ENCODE results near the gene TMEM128. TPM values are rescaled to one million over a fixed set of nuclear protein-coding genes. Genes with fewer than 3 reads are reported as not detected.

TMEM128 gene
- total and polyA plus RNA-seq, 4 donors = 14.8 to 27.8 (median 18.3) TPM

DNA sequence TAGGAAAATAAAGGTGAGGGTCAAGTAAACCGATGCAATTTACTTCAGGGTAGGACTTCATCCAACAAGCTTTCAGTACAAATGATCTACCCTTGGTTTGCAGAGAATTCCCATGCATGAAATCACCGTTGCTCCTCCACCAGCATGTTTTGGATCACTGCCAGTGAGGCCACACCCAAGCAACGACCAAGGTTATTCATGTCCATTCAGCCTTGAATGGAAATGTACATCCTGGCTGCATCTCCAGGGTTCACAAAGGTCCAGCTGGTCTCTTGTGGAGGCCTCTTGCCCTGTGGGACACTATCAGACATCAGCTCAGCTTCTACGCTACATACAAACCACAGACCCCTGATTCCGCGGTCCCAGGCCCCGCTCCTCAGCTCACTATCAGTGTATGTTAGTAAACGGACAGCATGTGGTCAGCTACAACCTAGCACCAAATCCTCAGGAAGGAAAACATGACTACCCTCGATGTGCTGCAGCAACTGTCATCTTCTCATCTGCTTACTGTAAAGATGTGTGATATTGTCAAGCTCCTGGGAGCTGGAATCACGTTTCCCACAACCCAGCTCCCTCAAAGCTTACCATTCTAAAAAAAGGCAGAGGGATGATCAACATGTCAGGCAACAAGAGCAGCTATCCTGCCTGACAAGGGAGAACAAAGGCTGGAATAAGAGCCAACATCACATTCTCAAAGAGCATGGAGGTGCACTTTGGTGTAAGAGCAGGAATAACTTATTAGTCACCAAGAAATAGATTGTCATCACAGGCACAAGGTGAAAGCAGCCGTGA is 37.0 kb upstream of the TMEM128 start:
- no peak for DNase-seq
- intact Hi-C loops (cut with DNase I) = no loop called here
- ATAC-seq (ENCODE audit: low FRiP score) = no peak
- peaks cover 0 to 7% of the 10 kb centered on the region in 2 donors for H3K36me3 ChIP-seq (ENCODE audit: control insufficient read depth in 1 of 2, insufficient read depth in 2 of 2, low read length in 1 of 2)
- no peaks in the 10 kb centered on the region for H3K9me3 ChIP-seq (ENCODE audit: control insufficient read depth, low read length)
- no peaks in the 10 kb centered on the region for H3K4me1 ChIP-seq (ENCODE audit: control insufficient read depth in 1 of 2, insufficient read depth in 2 of 2, low read length in 2 of 2)
- no peak overlapping the region for H3K4me3 ChIP-seq (ENCODE audit: low read length in 2 of 2)
- H3K27ac ChIP-seq (ENCODE audit: low read depth in 1 of 2, low read length in 2 of 2) = no peak overlapping the region
- H3K27me3 ChIP-seq (ENCODE audit: control insufficient read depth in 1 of 2, insufficient read depth in 2 of 2, low read length in 1 of 2) = no peaks in the 10 kb centered on the region
- WGBS, 2 donors = 78 to 80% methylated on average over 11 of the region's 11 CpGs

DNA sequence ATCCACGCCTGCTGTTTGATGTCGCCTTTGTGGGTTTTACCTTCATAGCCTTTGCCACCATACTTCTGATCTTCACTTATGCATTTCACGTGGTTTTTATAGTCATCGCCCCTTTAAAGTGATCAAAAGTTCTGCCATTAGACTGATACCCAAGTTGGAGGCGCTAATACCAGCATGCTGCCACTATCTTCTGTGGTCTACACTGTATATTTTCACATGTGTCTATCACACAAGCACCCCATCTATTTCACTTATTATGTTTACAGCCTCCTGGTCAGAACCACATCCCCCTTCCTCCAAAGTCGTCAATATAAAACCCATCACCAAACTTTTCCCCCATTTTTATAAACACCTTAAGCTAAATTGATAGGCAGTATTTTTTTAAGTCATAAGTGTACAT is 33.8 kb upstream of the TMEM128 start:
- DNase-seq (no peak), ATAC-seq (ENCODE audit: low FRiP score) (no peak)
- H3K4me3 ChIP-seq (ENCODE audit: low read length in 2 of 2) = no peak overlapping the region
- no peaks in the 10 kb centered on the region for H3K4me1 ChIP-seq (ENCODE audit: control insufficient read depth in 1 of 2, insufficient read depth in 2 of 2, low read length in 2 of 2)
- WGBS, 2 donors = 80 to 88% methylated on average over 6 of the region's 6 CpGs
- H3K27me3 ChIP-seq (ENCODE audit: control insufficient read depth in 1 of 2, insufficient read depth in 2 of 2, low read length in 1 of 2) = no peaks in the 10 kb centered on the region
- H3K27ac ChIP-seq (ENCODE audit: low read depth in 1 of 2, low read length in 2 of 2) = no peak overlapping the region
- H3K9me3 ChIP-seq (ENCODE audit: control insufficient read depth, low read length) = no peaks in the 10 kb centered on the region
- intact Hi-C loops (cut with DNase I) = no loop called here
- H3K36me3 ChIP-seq (ENCODE audit: control insufficient read depth in 1 of 2, insufficient read depth in 2 of 2, low read length in 1 of 2) = peaks cover 0 to 11% of the 10 kb centered on the region in 2 donors

DNA sequence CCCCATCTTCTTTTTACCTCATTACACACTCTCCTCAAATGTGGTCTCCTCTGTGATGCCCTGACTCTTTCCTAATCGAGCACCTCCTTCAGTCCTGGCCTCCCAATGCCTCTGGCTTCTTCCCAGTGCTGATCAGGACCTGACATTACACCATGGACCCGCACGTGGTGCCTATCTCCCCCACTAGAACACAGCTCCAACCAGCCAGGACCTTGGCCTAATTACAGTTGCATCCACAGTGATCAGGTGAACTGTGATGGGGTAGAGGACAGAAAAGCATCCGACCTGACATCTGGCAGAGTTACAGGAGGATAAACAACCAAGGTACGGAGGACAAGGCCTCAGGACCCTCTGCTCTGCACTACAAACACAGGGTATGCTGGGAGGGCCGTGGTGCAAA is 29.5 kb upstream of the TMEM128 start:
- Histone ChIP-seq H3K9me3 (ENCODE audit: control insufficient read depth, low read length) (no peaks in the 10 kb centered on the region), H3K36me3 (ENCODE audit: control insufficient read depth in 1 of 2, insufficient read depth in 2 of 2, low read length in 1 of 2) (peaks cover 0 to 11% of the 10 kb centered on the region in 2 donors), H3K4me1 (ENCODE audit: control insufficient read depth in 1 of 2, insufficient read depth in 2 of 2, low read length in 2 of 2) (no peaks in the 10 kb centered on the region), H3K4me3 (ENCODE audit: low read length in 2 of 2) (no peak overlapping the region), H3K27ac (ENCODE audit: low read depth in 1 of 2, low read length in 2 of 2) (no peak overlapping the region), H3K27me3 (ENCODE audit: control insufficient read depth in 1 of 2, insufficient read depth in 2 of 2, low read length in 1 of 2) (no peaks in the 10 kb centered on the region)
- WGBS, 2 donors = 75 to 76% methylated on average over 6 of the region's 6 CpGs
- ATAC-seq (ENCODE audit: low FRiP score) (no peak), DNase-seq (no peak)
- intact Hi-C loops (cut with DNase I) = no loop called here

DNA sequence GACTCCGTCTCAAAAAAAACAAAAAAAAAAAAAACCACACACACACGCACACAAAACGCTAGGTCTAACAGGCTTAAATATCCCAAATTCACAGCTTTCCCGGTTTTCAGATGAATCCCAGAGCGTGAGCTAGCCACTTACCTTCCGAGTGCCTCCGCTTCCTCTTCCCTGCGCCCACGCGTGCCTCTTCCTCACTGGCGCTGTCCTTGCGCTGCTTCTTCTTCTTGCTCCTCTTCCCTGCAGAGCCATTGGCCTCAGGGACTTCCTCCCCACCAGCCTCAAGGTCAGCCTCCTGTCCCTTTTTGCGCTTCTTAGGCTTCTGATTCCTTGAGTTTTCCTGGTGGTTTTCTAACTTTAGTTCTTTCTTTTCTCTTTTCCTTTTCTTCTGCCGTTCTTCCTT is 26.2 kb upstream of the TMEM128 start:
- ATAC-seq (ENCODE audit: low FRiP score) = no peak
- intact Hi-C loops (cut with DNase I) = no loop called here
- Histone ChIP-seq H3K27ac (ENCODE audit: low read depth in 1 of 2, low read length in 2 of 2) (no peak overlapping the region), H3K4me3 (ENCODE audit: low read length in 2 of 2) (no peak overlapping the region), H3K27me3 (ENCODE audit: control insufficient read depth in 1 of 2, insufficient read depth in 2 of 2, low read length in 1 of 2) (no peaks in the 10 kb centered on the region), H3K9me3 (ENCODE audit: control insufficient read depth, low read length) (no peaks in the 10 kb centered on the region), H3K36me3 (ENCODE audit: control insufficient read depth in 1 of 2, insufficient read depth in 2 of 2, low read length in 1 of 2) (peaks cover 5 to 11% of the 10 kb centered on the region in 2 donors), H3K4me1 (ENCODE audit: control insufficient read depth in 1 of 2, insufficient read depth in 2 of 2, low read length in 2 of 2) (no peaks in the 10 kb centered on the region)
- DNase-seq = no peak
- 93% methylated on average over 14 of the region's 14 CpGs for WGBS, 2 donors

DNA sequence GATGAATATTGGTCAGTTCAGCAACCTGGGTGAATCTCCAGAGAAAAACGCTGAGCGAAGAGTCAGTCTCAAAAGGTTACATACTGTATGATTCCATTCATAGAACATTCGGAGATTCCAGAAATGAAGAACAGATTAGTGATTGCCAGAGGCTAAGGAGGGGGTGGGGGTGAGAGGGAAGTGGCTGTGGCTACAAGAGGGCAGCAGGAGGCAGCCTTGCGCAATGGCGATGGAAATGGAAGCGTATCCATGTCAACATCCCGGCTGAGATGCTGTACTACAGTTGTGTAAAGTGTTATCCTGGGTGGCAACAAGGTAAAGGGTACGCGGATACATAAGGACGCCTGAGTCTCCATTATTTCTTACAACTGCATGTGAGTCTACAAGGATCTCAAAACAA is 23.9 kb upstream of the TMEM128 start:
- no peak overlapping the region for H3K27ac ChIP-seq (ENCODE audit: low read depth in 1 of 2, low read length in 2 of 2)
- peaks cover 7% of the 10 kb centered on the region in 2 donors for H3K36me3 ChIP-seq (ENCODE audit: control insufficient read depth in 1 of 2, insufficient read depth in 2 of 2, low read length in 1 of 2)
- WGBS, 2 donors = 86 to 94% methylated on average over 10 of the region's 10 CpGs

DNA sequence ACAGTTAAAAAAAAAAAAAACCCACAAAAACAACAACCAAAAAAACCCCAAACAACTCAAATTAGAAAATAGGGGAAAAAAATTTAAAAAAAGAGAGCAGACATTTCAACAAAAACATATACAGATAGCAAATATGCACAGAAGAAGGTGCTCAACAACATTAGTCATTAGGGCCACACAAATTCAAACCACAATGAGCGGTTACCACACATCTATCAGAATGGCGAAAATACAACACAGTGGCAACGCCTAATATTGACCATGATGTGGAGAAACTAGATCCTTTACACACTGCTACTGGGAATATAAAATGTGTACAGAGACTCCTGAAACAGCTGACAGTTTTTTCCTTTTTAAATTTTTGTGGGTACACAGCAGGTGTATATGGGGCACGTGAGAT is 22.5 kb upstream of the TMEM128 start:
- 81 to 90% methylated on average over 4 of the region's 4 CpGs for WGBS, 2 donors
- peaks cover 7 to 9% of the 10 kb centered on the region in 2 donors for H3K36me3 ChIP-seq (ENCODE audit: control insufficient read depth in 1 of 2, insufficient read depth in 2 of 2, low read length in 1 of 2)
- H3K9me3 ChIP-seq (ENCODE audit: control insufficient read depth, low read length) = no peaks in the 10 kb centered on the region
- no peak overlapping the region for H3K27ac ChIP-seq (ENCODE audit: low read depth in 1 of 2, low read length in 2 of 2)
- DNase-seq (no peak), ATAC-seq (ENCODE audit: low FRiP score) (no peak)
- H3K27me3 ChIP-seq (ENCODE audit: control insufficient read depth in 1 of 2, insufficient read depth in 2 of 2, low read length in 1 of 2) = no peaks in the 10 kb centered on the region
- H3K4me1 ChIP-seq (ENCODE audit: control insufficient read depth in 1 of 2, insufficient read depth in 2 of 2, low read length in 2 of 2) = no peaks in the 10 kb centered on the region
- intact Hi-C loops (cut with DNase I) = no loop called here
- no peak overlapping the region for H3K4me3 ChIP-seq (ENCODE audit: low read length in 2 of 2)

More for the DNA sequence above, 23.9 kb upstream of the TMEM128 start:
- Histone ChIP-seq H3K9me3 (ENCODE audit: control insufficient read depth, low read length) (no peaks in the 10 kb centered on the region), H3K4me1 (ENCODE audit: control insufficient read depth in 1 of 2, insufficient read depth in 2 of 2, low read length in 2 of 2) (no peaks in the 10 kb centered on the region), H3K4me3 (ENCODE audit: low read length in 2 of 2) (no peak overlapping the region), H3K27me3 (ENCODE audit: control insufficient read depth in 1 of 2, insufficient read depth in 2 of 2, low read length in 1 of 2) (no peaks in the 10 kb centered on the region)
- DNase-seq = no peak
- intact Hi-C loops (cut with DNase I) = no loop called here
- ATAC-seq (ENCODE audit: low FRiP score) = no peak

DNA sequence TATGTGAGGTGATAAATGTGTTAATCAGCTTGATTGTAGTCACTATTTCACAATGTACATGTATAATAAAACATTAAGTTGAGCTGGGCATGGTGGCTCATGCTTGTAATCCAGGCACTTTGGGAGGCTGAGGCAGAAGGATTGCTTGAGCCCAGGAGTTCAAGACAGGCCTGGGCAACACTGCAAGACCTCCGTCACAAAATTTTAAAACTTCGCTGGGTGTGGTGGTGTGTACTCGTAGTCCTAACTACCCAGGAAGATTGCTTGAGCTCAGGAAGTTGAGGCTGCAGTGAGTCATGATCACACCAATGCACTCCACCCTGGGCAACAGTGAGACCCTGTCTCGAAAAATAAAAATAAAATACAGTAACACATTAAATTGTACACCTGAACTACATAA is 21.8 kb upstream of the TMEM128 start:
- Histone ChIP-seq H3K4me1 (ENCODE audit: control insufficient read depth in 1 of 2, insufficient read depth in 2 of 2, low read length in 2 of 2) (no peaks in the 10 kb centered on the region), H3K9me3 (ENCODE audit: control insufficient read depth, low read length) (no peaks in the 10 kb centered on the region), H3K4me3 (ENCODE audit: low read length in 2 of 2) (no peak overlapping the region), H3K36me3 (ENCODE audit: control insufficient read depth in 1 of 2, insufficient read depth in 2 of 2, low read length in 1 of 2) (peaks cover 7 to 9% of the 10 kb centered on the region in 2 donors), H3K27ac (ENCODE audit: low read depth in 1 of 2, low read length in 2 of 2) (no peak overlapping the region), H3K27me3 (ENCODE audit: control insufficient read depth in 1 of 2, insufficient read depth in 2 of 2, low read length in 1 of 2) (no peaks in the 10 kb centered on the region)
- DNase-seq = no peak
- ATAC-seq (ENCODE audit: low FRiP score) = no peak
- intact Hi-C loops (cut with DNase I) = no loop called here
- 90 to 92% methylated on average over 4 of the region's 4 CpGs for WGBS, 2 donors

DNA sequence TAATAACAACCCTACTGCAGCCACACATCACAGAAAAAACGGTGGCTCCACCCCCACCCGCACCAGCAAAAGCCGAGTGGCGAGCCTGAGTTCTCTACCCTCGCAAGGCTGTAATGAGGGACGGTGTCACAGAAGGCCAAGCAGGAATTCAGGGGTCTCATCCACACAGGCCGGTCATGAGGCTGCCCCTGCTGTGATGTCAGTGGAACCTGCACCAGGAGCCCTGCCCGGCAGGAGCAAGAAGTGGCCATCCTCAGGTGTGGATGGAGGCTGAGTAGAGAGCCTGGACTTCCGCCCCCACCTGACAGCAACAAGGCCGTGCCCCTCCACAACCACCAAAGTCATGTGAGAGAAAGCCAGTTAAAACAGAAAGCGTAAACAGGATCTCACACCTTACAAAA is 21.3 kb upstream of the TMEM128 start:
- Histone ChIP-seq H3K27ac (ENCODE audit: low read depth in 1 of 2, low read length in 2 of 2) (no peak overlapping the region), H3K9me3 (ENCODE audit: control insufficient read depth, low read length) (no peaks in the 10 kb centered on the region), H3K4me1 (ENCODE audit: control insufficient read depth in 1 of 2, insufficient read depth in 2 of 2, low read length in 2 of 2) (no peaks in the 10 kb centered on the region), H3K4me3 (ENCODE audit: low read length in 2 of 2) (no peak overlapping the region), H3K27me3 (ENCODE audit: control insufficient read depth in 1 of 2, insufficient read depth in 2 of 2, low read length in 1 of 2) (no peaks in the 10 kb centered on the region), H3K36me3 (ENCODE audit: control insufficient read depth in 1 of 2, insufficient read depth in 2 of 2, low read length in 1 of 2) (peaks cover 7 to 9% of the 10 kb centered on the region in 2 donors)
- ATAC-seq (ENCODE audit: low FRiP score) (no peak), DNase-seq (no peak)
- intact Hi-C loops (cut with DNase I) = no loop called here
- 93 to 95% methylated on average over 11 of the region's 11 CpGs for WGBS, 2 donors

DNA sequence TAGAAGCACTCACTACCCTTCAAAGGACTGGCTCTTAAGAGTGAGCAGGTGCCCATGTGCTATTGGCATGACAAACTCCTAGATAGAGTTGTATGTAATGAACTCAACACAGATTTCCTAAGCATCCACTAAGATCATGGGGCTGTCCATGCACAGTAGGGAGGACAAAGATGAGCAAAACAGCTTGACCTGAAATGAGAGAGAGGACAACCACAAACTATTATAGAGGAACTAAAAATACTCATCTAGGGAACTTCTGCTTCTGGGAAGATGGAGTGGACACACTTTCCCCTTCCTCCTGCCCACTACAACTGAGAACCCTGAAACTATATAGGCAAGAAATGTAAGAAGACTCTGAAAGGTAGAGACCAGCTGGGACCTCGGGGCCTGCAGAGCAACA is 20.8 kb upstream of the TMEM128 start:
- 90% methylated on average over 1 of the region's 1 CpG for WGBS, 2 donors
- no peaks in the 10 kb centered on the region for H3K27me3 ChIP-seq (ENCODE audit: control insufficient read depth in 1 of 2, insufficient read depth in 2 of 2, low read length in 1 of 2)
- no peaks in the 10 kb centered on the region for H3K4me1 ChIP-seq (ENCODE audit: control insufficient read depth in 1 of 2, insufficient read depth in 2 of 2, low read length in 2 of 2)
- no peak for DNase-seq
- intact Hi-C loops (cut with DNase I) = no loop called here
- H3K27ac ChIP-seq (ENCODE audit: low read depth in 1 of 2, low read length in 2 of 2) = no peak overlapping the region
- no peak overlapping the region for H3K4me3 ChIP-seq (ENCODE audit: low read length in 2 of 2)
- peaks cover 7 to 9% of the 10 kb centered on the region in 2 donors for H3K36me3 ChIP-seq (ENCODE audit: control insufficient read depth in 1 of 2, insufficient read depth in 2 of 2, low read length in 1 of 2)
- H3K9me3 ChIP-seq (ENCODE audit: control insufficient read depth, low read length) = no peaks in the 10 kb centered on the region
- ATAC-seq (ENCODE audit: low FRiP score) = no peak
